CD4-positive, alpha-beta T cell treated with Interleukin-4 for 1 hour (primary cell): ENCODE data around the gene JAKMIP1.
A peak's percentile ranks its signal among the peaks of the same experiment; 100 is the strongest.
"Not testable (repeated sequence)": the region's sequence is repeated elsewhere in the genome, so short reads cannot be mapped to it uniquely, and the experiment has no call there.

Experiments used
- DNase-seq, 2 donors: peaks; one replicate each; pipeline ENCODE4 v3.0.0-alpha.2; 2020 to 2022

JAKMIP1 gene

GRCh38 chr4:6228158-6229067 lies 28.1 kb upstream of the JAKMIP1 start:
- no peak for DNase-seq

- DNase-seq = no peak
These were observed 27.2 kb upstream of the JAKMIP1 start for GRCh38 chr4:6227412-6228157.

DNA sequence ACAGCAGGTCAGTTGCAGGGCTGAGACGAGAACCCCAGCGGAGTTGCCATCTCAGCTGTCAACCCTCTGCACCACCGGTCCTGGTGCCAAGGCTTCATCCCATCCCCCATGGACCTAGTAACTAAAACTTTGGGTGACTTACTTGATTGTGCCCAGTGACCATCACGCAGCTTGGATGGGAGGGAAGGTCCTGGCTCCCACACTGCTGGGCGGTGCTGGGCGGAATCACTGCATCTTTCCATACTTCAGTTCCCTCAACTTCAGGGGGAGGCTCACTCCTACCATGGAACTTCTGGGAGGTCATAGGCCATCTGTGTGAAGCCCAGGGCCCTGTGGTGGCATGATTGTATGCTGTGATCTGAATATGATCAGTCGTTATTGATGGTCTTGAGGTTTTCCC lies 26.2 kb upstream of the JAKMIP1 start:
- DNase-seq = no peak

- DNase-seq = no peak
These were observed 25.1 kb upstream of the JAKMIP1 start for GRCh38 chr4:6225469-6225868.

DNA sequence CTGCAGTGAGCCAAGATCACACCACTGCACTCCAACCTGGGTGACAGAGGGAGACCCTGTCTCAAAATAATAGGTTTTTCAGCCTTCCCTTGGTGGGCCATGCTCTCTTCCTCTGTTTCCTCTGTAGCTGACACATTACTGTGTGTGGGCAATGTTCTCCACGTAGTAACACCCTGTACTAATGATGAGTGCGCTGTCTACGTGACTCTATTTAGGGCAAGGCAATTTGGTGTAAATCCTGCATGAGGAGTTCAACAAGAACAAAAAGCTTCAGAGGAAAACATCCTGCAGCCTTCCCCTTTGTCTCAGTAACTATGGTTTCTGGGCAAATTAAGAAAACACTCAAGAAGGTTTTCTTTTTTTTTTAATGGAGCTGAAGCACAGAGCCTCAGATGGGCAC lies 24.4 kb upstream of the JAKMIP1 start:
- no peak for DNase-seq

DNA sequence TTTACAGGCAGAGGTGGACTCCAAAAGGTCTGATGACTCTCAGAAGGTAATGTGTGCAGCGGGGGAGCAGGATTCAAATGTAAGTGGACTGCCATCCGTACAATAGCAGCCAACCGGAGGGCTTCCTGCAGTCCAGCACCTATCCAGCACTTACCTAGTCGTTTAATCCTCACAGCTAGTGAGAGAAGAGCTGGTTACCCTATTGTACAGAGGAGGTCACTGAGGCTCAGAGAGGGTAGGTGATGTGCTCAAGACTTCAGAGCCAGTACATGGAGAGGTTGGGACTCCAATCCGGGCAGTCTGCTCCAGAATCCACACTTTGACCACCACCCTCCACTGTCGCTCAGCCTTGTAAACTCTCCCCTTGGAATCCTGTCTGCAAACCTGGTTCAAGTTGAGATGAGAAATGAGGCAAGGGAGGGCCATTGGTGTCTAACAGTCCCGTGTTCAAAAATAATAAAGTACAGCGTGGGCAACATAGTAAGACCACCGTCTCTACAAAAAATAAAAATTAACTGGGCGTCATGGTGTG lies 22.5 kb upstream of the JAKMIP1 start:
- DNase-seq = no peak

GRCh38 chr4:6221851-6222760 lies 21.8 kb upstream of the JAKMIP1 start:
- peak; percentile 35 to 41 for DNase-seq

- no peak for DNase-seq
These were observed 21.0 kb upstream of the JAKMIP1 start for GRCh38 chr4:6221301-6221850.

DNA sequence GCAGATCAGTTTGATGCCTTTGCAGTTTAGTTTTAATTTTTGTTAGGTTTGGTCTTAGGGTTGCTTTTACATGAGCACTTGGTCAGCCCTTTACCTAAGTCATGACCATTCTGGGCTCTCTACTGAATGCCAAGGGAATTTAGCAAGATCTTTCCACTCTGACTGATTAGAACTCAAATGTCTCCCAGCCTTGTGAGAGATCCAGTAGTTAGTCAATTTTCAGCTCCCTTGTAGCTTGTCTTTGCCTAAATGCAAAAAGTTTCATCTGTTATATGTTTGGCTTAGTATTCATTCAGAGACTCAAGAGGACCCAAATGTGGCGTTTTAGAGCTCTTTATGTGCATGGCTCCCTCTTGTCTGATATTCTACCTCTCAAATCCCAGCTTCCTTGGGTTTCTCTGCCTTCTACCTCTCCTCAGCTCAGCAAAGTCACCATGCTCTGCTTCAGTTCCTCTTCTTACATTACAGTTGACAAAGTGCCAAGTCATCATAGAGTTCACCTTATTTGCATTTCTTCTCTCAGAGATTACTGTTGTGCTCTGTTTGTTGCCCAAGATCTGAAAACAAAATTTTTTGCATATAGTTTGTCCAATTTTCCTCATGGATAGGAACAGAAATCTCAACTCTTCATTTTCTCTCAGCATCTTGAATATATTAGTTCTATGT lies 17.5 kb upstream of the JAKMIP1 start:
- no peak for DNase-seq

DNA sequence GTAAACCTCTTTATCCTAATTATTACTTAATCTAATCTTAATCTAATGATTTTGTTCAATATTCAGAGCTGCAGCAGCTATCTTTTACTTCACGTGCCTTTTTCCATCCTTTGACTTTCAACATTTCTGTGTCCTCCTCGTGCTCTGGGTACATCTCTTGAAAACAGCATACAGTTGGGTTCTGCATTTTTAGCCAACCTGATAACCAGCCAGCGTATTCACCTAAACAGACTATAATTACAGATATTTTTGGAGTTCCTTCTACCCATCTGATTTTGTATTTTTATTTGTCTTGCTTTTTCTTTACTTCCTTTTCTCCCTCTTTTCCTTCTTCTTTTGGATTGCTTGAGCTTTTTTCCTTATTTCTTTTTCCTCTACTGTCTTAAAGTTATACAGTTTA lies 16.2 kb upstream of the JAKMIP1 start:
- DNase-seq = no peak

DNA sequence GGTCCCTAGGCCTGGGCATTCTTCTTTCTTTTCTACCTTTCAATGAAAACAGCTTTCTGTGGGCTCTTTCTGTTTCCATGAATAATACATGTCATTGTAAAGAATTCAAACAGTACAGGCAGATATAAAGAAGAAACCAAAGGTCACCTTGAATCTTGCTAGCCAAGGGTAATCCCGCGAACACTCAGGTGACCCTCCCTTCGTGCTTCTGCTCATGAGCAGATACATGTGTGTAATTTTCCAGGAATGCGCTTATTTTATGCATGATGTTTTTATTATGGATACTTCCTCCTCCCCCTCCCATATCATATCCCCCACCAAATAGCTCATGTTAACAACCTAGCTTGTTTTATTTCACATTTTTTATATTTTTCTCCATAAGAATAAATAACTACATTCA lies 9.6 kb upstream of the JAKMIP1 start:
- DNase-seq = no peak

- DNase-seq = not testable (repeated sequence)
These were observed 8.9 kb upstream of the JAKMIP1 start for GRCh38 chr4:6209291-6209690.

GRCh38 chr4:6208416-6208815 lies 8.1 kb upstream of the JAKMIP1 start:
- no peak for DNase-seq

DNA sequence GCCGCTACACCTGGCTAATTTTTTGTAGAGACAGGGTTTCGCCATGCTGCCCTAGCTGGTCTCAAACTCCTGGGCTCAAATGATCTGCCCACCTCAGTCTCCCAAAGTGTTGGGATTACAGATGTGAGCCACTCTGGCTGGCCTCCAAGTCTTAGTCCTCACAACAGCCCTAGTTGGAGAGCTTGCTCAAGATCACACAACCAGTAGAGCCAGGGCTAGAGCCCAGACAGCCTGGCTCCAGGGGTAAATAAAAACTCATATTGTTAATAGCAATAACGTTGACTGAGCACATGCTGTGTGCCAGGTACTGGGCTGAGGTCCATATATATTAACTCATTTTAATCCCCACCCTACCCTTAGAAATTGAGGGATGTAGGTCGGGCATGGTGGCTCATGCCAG lies 7.3 kb upstream of the JAKMIP1 start:
- no peak for DNase-seq

- DNase-seq = no peak
These were observed 6.5 kb upstream of the JAKMIP1 start for GRCh38 chr4:6206771-6207290.

GRCh38 chr4:6205973-6206372 lies 5.6 kb upstream of the JAKMIP1 start:
- no peak for DNase-seq

- no peak for DNase-seq
These were observed 5.2 kb upstream of the JAKMIP1 start for GRCh38 chr4:6205567-6205931.

- DNase-seq = no peak
These were observed 4.7 kb upstream of the JAKMIP1 start for GRCh38 chr4:6204871-6205566.

- DNase-seq = no peak
These were observed 3.7 kb upstream of the JAKMIP1 start for GRCh38 chr4:6204098-6204497.

GRCh38 chr4:6201580-6202091 lies 1.3 kb upstream of the JAKMIP1 start:
- peak; percentile 41 to 57 for DNase-seq

- DNase-seq = no peak
These were observed 593 bp upstream of the JAKMIP1 start for GRCh38 chr4:6200922-6201362.
